ENCODE results near the gene SETBP1. TPM values are rescaled to one million over a fixed set of nuclear protein-coding genes. Genes with fewer than 3 reads are reported as not detected.

The SETBP1 gene
- total RNA-seq, 1 donor from 2014 or later, result 80.0 TPM

DNA sequence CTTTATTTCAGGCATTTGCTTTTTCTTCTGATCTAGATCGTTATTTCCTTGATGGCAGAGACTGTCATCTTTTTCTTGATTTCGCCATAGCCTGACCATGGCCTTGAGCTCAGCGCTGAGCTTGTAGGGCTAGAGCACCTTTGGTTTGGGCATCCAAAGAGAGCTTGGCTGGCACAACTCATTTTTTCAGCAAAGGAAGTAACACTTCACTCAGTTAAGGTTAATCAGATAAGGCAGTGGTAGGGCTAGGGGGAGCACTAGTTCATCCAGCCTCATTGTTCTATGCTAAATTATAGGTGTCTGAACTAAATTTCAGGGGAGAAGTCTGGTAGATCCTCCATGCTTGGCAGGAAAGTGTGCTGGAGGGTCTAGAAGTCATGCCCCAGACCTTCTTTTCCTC lies 125.0 kb downstream of the SETBP1 start:
- Mint-ChIP-seq H3K27ac (ENCODE audit: unreplicated experiment) (no peak overlapping the region), H3K4me1 (ENCODE audit: unreplicated experiment) (peaks cover 32% of the 10 kb centered on the region), H3K36me3 (ENCODE audit: unreplicated experiment) (peaks cover 34% of the 10 kb centered on the region), H3K27me3 (ENCODE audit: unreplicated experiment) (no peaks in the 10 kb centered on the region), H3K4me3 (ENCODE audit: unreplicated experiment) (no peak overlapping the region), H3K9me3 (ENCODE audit: unreplicated experiment) (peaks cover under 1% of the 10 kb centered on the region)
- TF ChIP-seq, protein P1, sequence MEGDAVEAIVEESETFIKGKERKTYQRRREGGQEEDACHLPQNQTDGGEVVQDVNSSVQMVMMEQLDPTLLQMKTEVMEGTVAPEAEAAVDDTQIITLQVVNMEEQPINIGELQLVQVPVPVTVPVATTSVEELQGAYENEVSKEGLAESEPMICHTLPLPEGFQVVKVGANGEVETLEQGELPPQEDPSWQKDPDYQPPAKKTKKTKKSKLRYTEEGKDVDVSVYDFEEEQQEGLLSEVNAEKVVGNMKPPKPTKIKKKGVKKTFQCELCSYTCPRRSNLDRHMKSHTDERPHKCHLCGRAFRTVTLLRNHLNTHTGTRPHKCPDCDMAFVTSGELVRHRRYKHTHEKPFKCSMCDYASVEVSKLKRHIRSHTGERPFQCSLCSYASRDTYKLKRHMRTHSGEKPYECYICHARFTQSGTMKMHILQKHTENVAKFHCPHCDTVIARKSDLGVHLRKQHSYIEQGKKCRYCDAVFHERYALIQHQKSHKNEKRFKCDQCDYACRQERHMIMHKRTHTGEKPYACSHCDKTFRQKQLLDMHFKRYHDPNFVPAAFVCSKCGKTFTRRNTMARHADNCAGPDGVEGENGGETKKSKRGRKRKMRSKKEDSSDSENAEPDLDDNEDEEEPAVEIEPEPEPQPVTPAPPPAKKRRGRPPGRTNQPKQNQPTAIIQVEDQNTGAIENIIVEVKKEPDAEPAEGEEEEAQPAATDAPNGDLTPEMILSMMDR (IDR thresholded peaks at IDR 0.05), result no peak
- DNase-seq (ENCODE audit: extremely low spot score, unreplicated experiment), result no peak

DNA sequence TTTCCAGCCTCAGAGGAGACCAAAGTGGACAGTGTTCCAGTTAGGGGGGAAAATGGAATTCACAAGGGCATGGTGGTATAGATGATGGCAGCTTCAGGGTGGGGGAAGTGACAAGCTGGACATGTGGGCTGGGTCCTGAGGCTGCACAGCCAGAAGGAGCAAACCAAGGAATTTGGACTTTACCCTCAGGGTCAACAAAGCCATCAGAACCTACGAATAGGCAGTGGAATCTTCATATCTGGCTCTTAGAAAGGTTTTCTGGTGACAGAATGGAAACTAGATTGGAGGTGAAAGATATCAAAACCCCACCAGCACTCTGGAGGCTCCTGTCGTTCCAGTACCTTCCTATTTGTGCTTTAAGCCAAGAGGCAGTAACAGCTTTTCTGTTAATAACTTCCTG lies 127.1 kb downstream of the SETBP1 start:
- peaks cover 24% of the 10 kb centered on the region for H3K36me3 Mint-ChIP-seq (ENCODE audit: unreplicated experiment)
- H3K4me1 Mint-ChIP-seq (ENCODE audit: unreplicated experiment), result peaks cover 21% of the 10 kb centered on the region
- H3K4me3 Mint-ChIP-seq (ENCODE audit: unreplicated experiment), result no peak overlapping the region
- H3K27me3 Mint-ChIP-seq (ENCODE audit: unreplicated experiment), result no peaks in the 10 kb centered on the region
- TF ChIP-seq, protein P1 (IDR thresholded peaks at IDR 0.05), result no peak
- DNase-seq (ENCODE audit: extremely low spot score, unreplicated experiment), result no peak
- H3K9me3 Mint-ChIP-seq (ENCODE audit: unreplicated experiment), result no peaks in the 10 kb centered on the region
- no peak overlapping the region for H3K27ac Mint-ChIP-seq (ENCODE audit: unreplicated experiment)

- Mint-ChIP-seq H3K36me3 (ENCODE audit: unreplicated experiment) (peaks cover 18% of the 10 kb centered on the region), H3K4me1 (ENCODE audit: unreplicated experiment) (peaks cover 4% of the 10 kb centered on the region), H3K4me3 (ENCODE audit: unreplicated experiment) (no peak overlapping the region), H3K9me3 (ENCODE audit: unreplicated experiment) (no peaks in the 10 kb centered on the region), H3K27me3 (ENCODE audit: unreplicated experiment) (no peaks in the 10 kb centered on the region), H3K27ac (ENCODE audit: unreplicated experiment) (no peak overlapping the region)
- no peak for DNase-seq (ENCODE audit: extremely low spot score, unreplicated experiment)
- TF ChIP-seq, protein P1 (IDR thresholded peaks at IDR 0.05), result no peak
Measured at GRCh38 chr18:44811572-44812125, 131.0 kb downstream of the SETBP1 start.

GRCh38 chr18:44812426-44812825 lies 131.7 kb downstream of the SETBP1 start:
- Mint-ChIP-seq H3K36me3 (ENCODE audit: unreplicated experiment) (peaks cover 20% of the 10 kb centered on the region), H3K27me3 (ENCODE audit: unreplicated experiment) (no peaks in the 10 kb centered on the region), H3K4me1 (ENCODE audit: unreplicated experiment) (peaks cover 7% of the 10 kb centered on the region), H3K4me3 (ENCODE audit: unreplicated experiment) (no peak overlapping the region), H3K9me3 (ENCODE audit: unreplicated experiment) (no peaks in the 10 kb centered on the region), H3K27ac (ENCODE audit: unreplicated experiment) (no peak overlapping the region)
- no peak for DNase-seq (ENCODE audit: extremely low spot score, unreplicated experiment)
- TF ChIP-seq, protein P1 (IDR thresholded peaks at IDR 0.05), result no peak

GRCh38 chr18:44813586-44813985 lies 132.9 kb downstream of the SETBP1 start:
- TF ChIP-seq, protein P1 (IDR thresholded peaks at IDR 0.05), result no peak
- H3K4me1 Mint-ChIP-seq (ENCODE audit: unreplicated experiment), result peaks cover 7% of the 10 kb centered on the region
- no peak for DNase-seq (ENCODE audit: extremely low spot score, unreplicated experiment)
- H3K36me3 Mint-ChIP-seq (ENCODE audit: unreplicated experiment), result peaks cover 13% of the 10 kb centered on the region
- no peaks in the 10 kb centered on the region for H3K27me3 Mint-ChIP-seq (ENCODE audit: unreplicated experiment)
- H3K9me3 Mint-ChIP-seq (ENCODE audit: unreplicated experiment), result no peaks in the 10 kb centered on the region
- H3K27ac Mint-ChIP-seq (ENCODE audit: unreplicated experiment), result no peak overlapping the region
- no peak overlapping the region for H3K4me3 Mint-ChIP-seq (ENCODE audit: unreplicated experiment)
